ENCODE results near the gene DOCK6.
"Not testable (repeated sequence)": the region's sequence is repeated elsewhere in the genome, so short reads cannot be mapped to it uniquely, and the experiment has no call there.

DOCK6 gene

GRCh38 chr19:11173516-11174155, 88.7 kb downstream of the DOCK6 start:
- Mint-ChIP-seq H3K4me1 (peaks cover 5% of the 10 kb centered on the region), H3K4me3 (no peak overlapping the region)

GRCh38 chr19:11172576-11172975, 89.7 kb downstream of the DOCK6 start:
- H3K9me3 Mint-ChIP-seq, result no peaks in the 10 kb centered on the region
- H3K36me3 Mint-ChIP-seq, result no peaks in the 10 kb centered on the region
- peaks cover under 1% of the 10 kb centered on the region for H3K4me1 Mint-ChIP-seq
- H3K27ac Mint-ChIP-seq, result no peak overlapping the region
- H3K4me3 Mint-ChIP-seq, result no peak overlapping the region
- DNase-seq (ENCODE audit: low spot score in 2 of 2), result no peak
- ATAC-seq, result no peak

More at GRCh38 chr19:11173516-11174155, 88.7 kb downstream of the DOCK6 start:
- no peaks in the 10 kb centered on the region for H3K36me3 Mint-ChIP-seq
- H3K27ac Mint-ChIP-seq, result no peak overlapping the region
- ATAC-seq (no peak), DNase-seq (ENCODE audit: low spot score in 2 of 2) (no peak)
- H3K9me3 Mint-ChIP-seq, result no peaks in the 10 kb centered on the region

- ATAC-seq (no peak), DNase-seq (ENCODE audit: low spot score in 2 of 2) (no peak)
- H3K4me1 Mint-ChIP-seq, result no peaks in the 10 kb centered on the region
- no peak overlapping the region for H3K27ac Mint-ChIP-seq
- no peaks in the 10 kb centered on the region for H3K36me3 Mint-ChIP-seq
- no peaks in the 10 kb centered on the region for H3K9me3 Mint-ChIP-seq
- no peak overlapping the region for H3K4me3 Mint-ChIP-seq
Measured at GRCh38 chr19:11171144-11171543, 91.2 kb downstream of the DOCK6 start.

- ATAC-seq (no peak), DNase-seq (ENCODE audit: low spot score in 2 of 2) (no peak)
- H3K36me3 Mint-ChIP-seq, result no peaks in the 10 kb centered on the region
- H3K4me3 Mint-ChIP-seq, result no peak overlapping the region
- H3K9me3 Mint-ChIP-seq, result no peaks in the 10 kb centered on the region
- no peaks in the 10 kb centered on the region for H3K4me1 Mint-ChIP-seq
- H3K27ac Mint-ChIP-seq, result no peak overlapping the region
Measured at GRCh38 chr19:11169896-11170678, 92.2 kb downstream of the DOCK6 start.

GRCh38 chr19:11168568-11168967, 93.8 kb downstream of the DOCK6 start:
- no peaks in the 10 kb centered on the region for H3K4me1 Mint-ChIP-seq
- H3K9me3 Mint-ChIP-seq, result no peaks in the 10 kb centered on the region
- H3K36me3 Mint-ChIP-seq, result no peaks in the 10 kb centered on the region
- DNase-seq (ENCODE audit: low spot score in 2 of 2), result no peak
- H3K27ac Mint-ChIP-seq, result no peak overlapping the region
- peak; percentile 43 for ATAC-seq
- H3K4me3 Mint-ChIP-seq, result no peak overlapping the region

- H3K27ac Mint-ChIP-seq, result no peak overlapping the region
- ATAC-seq (no peak), DNase-seq (ENCODE audit: low spot score in 2 of 2) (no peak)
- H3K9me3 Mint-ChIP-seq, result no peaks in the 10 kb centered on the region
- H3K4me3 Mint-ChIP-seq, result no peak overlapping the region
- H3K36me3 Mint-ChIP-seq, result no peaks in the 10 kb centered on the region
- H3K4me1 Mint-ChIP-seq, result no peaks in the 10 kb centered on the region
Measured at GRCh38 chr19:11166281-11167142, 95.8 kb downstream of the DOCK6 start.

- Mint-ChIP-seq H3K4me3 (no peak overlapping the region), H3K27ac (no peak overlapping the region), H3K4me1 (no peaks in the 10 kb centered on the region), H3K9me3 (no peaks in the 10 kb centered on the region), H3K36me3 (no peaks in the 10 kb centered on the region)
- no peak for ATAC-seq
- no peak for DNase-seq (ENCODE audit: low spot score in 2 of 2)
Measured at GRCh38 chr19:11165486-11166030, 96.8 kb downstream of the DOCK6 start.

GRCh38 chr19:11164879-11165406, 97.4 kb downstream of the DOCK6 start:
- no peak overlapping the region for H3K27ac Mint-ChIP-seq
- DNase-seq (ENCODE audit: low spot score in 2 of 2) (no peak), ATAC-seq (no peak)
- no peaks in the 10 kb centered on the region for H3K9me3 Mint-ChIP-seq
- H3K4me1 Mint-ChIP-seq, result no peaks in the 10 kb centered on the region
- no peak overlapping the region for H3K4me3 Mint-ChIP-seq
- H3K36me3 Mint-ChIP-seq, result no peaks in the 10 kb centered on the region

GRCh38 chr19:11164296-11164695, 98.0 kb downstream of the DOCK6 start:
- no peak for DNase-seq (ENCODE audit: low spot score in 2 of 2)
- no peaks in the 10 kb centered on the region for H3K4me1 Mint-ChIP-seq
- H3K9me3 Mint-ChIP-seq, result no peaks in the 10 kb centered on the region
- no peaks in the 10 kb centered on the region for H3K36me3 Mint-ChIP-seq
- no peak overlapping the region for H3K27ac Mint-ChIP-seq
- no peak for ATAC-seq
- no peak overlapping the region for H3K4me3 Mint-ChIP-seq

GRCh38 chr19:11160440-11160768, 101.9 kb downstream of the DOCK6 start:
- H3K4me3 Mint-ChIP-seq; H3K4me1 Mint-ChIP-seq; H3K9me3 Mint-ChIP-seq; DNase-seq (ENCODE audit: low spot score in 2 of 2); H3K36me3 Mint-ChIP-seq; ATAC-seq; H3K27ac Mint-ChIP-seq: not testable (repeated sequence)

GRCh38 chr19:11159598-11160439, 102.5 kb downstream of the DOCK6 start:
- H3K9me3 Mint-ChIP-seq, result no peaks in the 10 kb centered on the region
- ATAC-seq (no peak), DNase-seq (ENCODE audit: low spot score in 2 of 2) (no peak)
- H3K27ac Mint-ChIP-seq, result no peak overlapping the region
- H3K36me3 Mint-ChIP-seq, result peaks cover 7% of the 10 kb centered on the region
- H3K4me3 Mint-ChIP-seq, result no peak overlapping the region
- peaks cover under 1% of the 10 kb centered on the region for H3K4me1 Mint-ChIP-seq

- peak within 1 kb of the TSS; percentile 81 for H3K4me3 Mint-ChIP-seq
- no peaks in the 10 kb centered on the region for H3K9me3 Mint-ChIP-seq
- ATAC-seq (peak; percentile 99), DNase-seq (ENCODE audit: low spot score in 2 of 2) (peak; percentile 79 to 96)
- peak within 1 kb of the TSS; percentile 88 for H3K27ac Mint-ChIP-seq
- H3K36me3 Mint-ChIP-seq, result peaks cover 27% of the 10 kb centered on the region
- H3K4me1 Mint-ChIP-seq, result peaks cover 8% of the 10 kb centered on the region
Measured at GRCh38 chr19:11155373-11156120, 106.8 kb downstream of the DOCK6 start, which contains the start of gene SPC24. Gene SPC24, minus strand, starts transcription at chr19:11155782. Its CDS starts 6 bp downstream, at chr19:11155776.

GRCh38 chr19:11154683-11155047, 107.7 kb downstream of the DOCK6 start:
- H3K36me3 Mint-ChIP-seq, result peaks cover 34% of the 10 kb centered on the region
- H3K4me1 Mint-ChIP-seq, result peaks cover 8% of the 10 kb centered on the region
- no peak for DNase-seq (ENCODE audit: low spot score in 2 of 2)
- H3K27ac Mint-ChIP-seq, result peak overlapping the region; percentile 88
- H3K9me3 Mint-ChIP-seq, result no peaks in the 10 kb centered on the region
- ATAC-seq, result no peak
- H3K4me3 Mint-ChIP-seq, result peak overlapping the region; percentile 81

Data from stimulated activated effector memory CD8-positive, alpha-beta T cell treated with anti-CD3 and anti-CD28 coated beads, Interleukin-12 subunit alpha, Interleukin-12 subunit beta, amount 100 ng/mL, for 72 hours (primary cell).